SU-DHL-6 (cell line): ENCODE data around the gene MRPL21.

Experiments used
- CTCF ChIP-seq: fragments of 200-600 bp; sonication (generic); IDR thresholded peaks from one replicate; pipeline ENCODE4 v1.5.1; 2017; ENCODE audit warnings: antibody characterized with exemption, mild to moderate bottlenecking, low read length, moderate library complexity; ENCODE audit not compliant: insufficient read depth, poor library complexity, severe bottlenecking
- EZH2phosphoT487 ChIP-seq: fragments of 200-600 bp; sonication (generic), shearing (Covaris generic); conservative IDR thresholded peaks from 2 replicates; pipeline ENCODE4 v1.6.1; 2018; ENCODE audit warnings: mild to moderate bottlenecking, antibody characterized with exemption, low read length, moderate library complexity, mixed read lengths

GRCh38 chr11:68946416-68947090 is 42.9 kb upstream of the MRPL21 start:
- TF ChIP-seq CTCF, result no peak
- no peak for TF ChIP-seq EZH2phosphoT487
